H9 (cell line): ENCODE measurements around the gene COQ8B. TPM values are rescaled to one million over a fixed set of nuclear protein-coding genes. Genes with fewer than 3 reads are reported as not detected.

ENCODE experiments used
- DNase-seq: peaks from one replicate; pipeline ENCODE4 v3.0.0-alpha.2; 2017
- H2AFZ ChIP-seq: one replicate; pipeline ENCODE4 v1.6.1; 2013; ENCODE audit warnings: mild to moderate bottlenecking, low read length, control low read depth, moderate library complexity
- H2AK5ac ChIP-seq: 2 replicates; pipeline ENCODE4 v1.6.1; 2013; ENCODE audit warnings: low read length, control low read depth, mixed read lengths; ENCODE audit not compliant: insufficient read length
- H2BK120ac ChIP-seq: one replicate; pipeline ENCODE4 v1.6.1; 2013; ENCODE audit warnings: low read depth, mild to moderate bottlenecking, low read length, control low read depth, inconsistent platforms; ENCODE audit not compliant: poor library complexity, severe bottlenecking
- H2BK12ac ChIP-seq: 2 replicates; pipeline ENCODE4 v1.6.1; 2013; ENCODE audit warnings: low read length, control low read depth, mixed read lengths, low read depth; ENCODE audit not compliant: insufficient read length
- H2BK15ac ChIP-seq: 2 replicates; pipeline ENCODE4 v1.6.1; 2013; ENCODE audit warnings: low read depth, low read length, control low read depth
- H2BK20ac ChIP-seq: one replicate; pipeline ENCODE4 v1.6.1; 2013; ENCODE audit warnings: low read depth, mild to moderate bottlenecking, low read length, control low read depth, inconsistent platforms; ENCODE audit not compliant: poor library complexity, severe bottlenecking
- H2BK5ac ChIP-seq: 2 replicates; pipeline ENCODE4 v1.6.1; 2013; ENCODE audit warnings: low read length, control low read depth, mixed read lengths; ENCODE audit not compliant: insufficient read length
- H3K14ac ChIP-seq: 2 replicates; pipeline ENCODE4 v1.6.1; 2013; ENCODE audit warnings: low read length, control low read depth; ENCODE audit not compliant: insufficient read depth
- H3K18ac ChIP-seq: 2 replicates; pipeline ENCODE4 v1.6.1; 2013; ENCODE audit warnings: low read depth, mild to moderate bottlenecking, mixed read lengths, low read length, control low read depth; ENCODE audit not compliant: insufficient read length
- H3K23ac ChIP-seq: 2 replicates; pipeline ENCODE4 v1.6.1; 2013; ENCODE audit warnings: low read length, control low read depth, mixed read lengths, low read depth; ENCODE audit not compliant: insufficient read length
- H3K23me2 ChIP-seq: 2 replicates; pipeline ENCODE4 v1.6.1; 2013; ENCODE audit warnings: low read depth, mild to moderate bottlenecking, mixed read lengths, low read length, control low read depth; ENCODE audit not compliant: insufficient read length, poor library complexity, severe bottlenecking
- H3K27ac ChIP-seq: 2 replicates; pipeline ENCODE4 v1.5.1; 2013; ENCODE audit warnings: low read length, control low read depth, mixed read lengths, low read depth; ENCODE audit not compliant: insufficient read length
- H3K27me3 ChIP-seq: 2 replicates; pipeline ENCODE4 v1.6.1; 2013; ENCODE audit warnings: low read length, control low read depth, inconsistent platforms; ENCODE audit not compliant: insufficient read depth
- H3K4ac ChIP-seq: 2 replicates; pipeline ENCODE4 v1.6.1; 2013; ENCODE audit warnings: low read depth, mild to moderate bottlenecking, control low read depth, inconsistent platforms, low read length, moderate library complexity
- H3K4me1 ChIP-seq: 2 replicates; pipeline ENCODE4 v1.6.1; 2013; ENCODE audit warnings: low read length, control low read depth, inconsistent platforms; ENCODE audit not compliant: insufficient read depth
- H3K4me2 ChIP-seq: 2 replicates; pipeline ENCODE4 v1.6.1; 2013; ENCODE audit warnings: low read length, control low read depth, mixed read lengths; ENCODE audit not compliant: insufficient read length, insufficient read depth
- H3K56ac ChIP-seq: 2 replicates; pipeline ENCODE4 v1.6.1; 2013; ENCODE audit warnings: low read depth, mild to moderate bottlenecking, mixed read lengths, low read length, control low read depth; ENCODE audit not compliant: insufficient read length
- H3K79me1 ChIP-seq: 2 replicates; pipeline ENCODE4 v1.6.1; 2013; ENCODE audit warnings: low read depth, mild to moderate bottlenecking, moderate library complexity, low read length, control low read depth, inconsistent platforms; ENCODE audit not compliant: insufficient read depth, poor library complexity, severe bottlenecking
- H3K79me2 ChIP-seq: 2 replicates; pipeline ENCODE4 v1.6.1; 2013; ENCODE audit warnings: low read length, control low read depth, inconsistent platforms; ENCODE audit not compliant: insufficient read depth
- H3K9ac ChIP-seq: 2 replicates; pipeline ENCODE4 v1.6.1; 2013; ENCODE audit warnings: low read length, control low read depth, mixed read lengths; ENCODE audit not compliant: insufficient read length; ENCODE audit errors: extremely low read depth
- H3K9me3 ChIP-seq: one replicate; pipeline ENCODE4 v1.6.1; 2013; ENCODE audit warnings: low read depth, low read length, inconsistent platforms; ENCODE audit not compliant: control insufficient read depth
- H3T11ph ChIP-seq: one replicate; pipeline ENCODE4 v1.6.1; 2013; ENCODE audit warnings: mild to moderate bottlenecking, low read length, control low read depth, inconsistent platforms
- H4K20me1 ChIP-seq: one replicate; pipeline ENCODE4 v1.6.1; 2013; ENCODE audit not compliant: control insufficient read depth, insufficient read length, insufficient read depth
- H4K5ac ChIP-seq: 2 replicates; pipeline ENCODE4 v1.6.1; 2013; ENCODE audit warnings: low read depth, mild to moderate bottlenecking, mixed read lengths, low read length, control low read depth; ENCODE audit not compliant: insufficient read length
- H4K8ac ChIP-seq: replicated peaks from 2 replicates; pipeline ENCODE4 v1.6.1; 2013; ENCODE audit warnings: low read length, control low read depth, mixed read lengths, low read depth; ENCODE audit not compliant: insufficient read length
- H4K91ac ChIP-seq: 2 replicates; pipeline ENCODE4 v1.6.1; 2013; ENCODE audit warnings: low read depth, mild to moderate bottlenecking, moderate library complexity, mixed read lengths, low read length, control low read depth; ENCODE audit not compliant: insufficient read length
- H3K27ac Mint-ChIP-seq, 3 experiments: 2 replicates in 2 of 3; 3 replicates in 1 of 3; pipeline ENCODE4 v1.8.0; 2020 to 2021; ENCODE audit warnings: mixed read lengths in 3 of 3, mild to moderate bottlenecking in 1 of 3, moderate library complexity in 1 of 3
- H3K27me3 Mint-ChIP-seq: 2 replicates; pipeline ENCODE4 v1.8.0; 2021; ENCODE audit warnings: low read depth, mild to moderate bottlenecking, moderate library complexity, mixed read lengths
- H3K36me3 Mint-ChIP-seq, 3 experiments: 2 replicates in 2 of 3; 3 replicates in 1 of 3; pipeline ENCODE4 v1.8.0; 2020 to 2021; ENCODE audit warnings: low read depth in 3 of 3, mixed read lengths in 3 of 3; ENCODE audit not compliant: insufficient read depth in 1 of 3
- H3K4me1 Mint-ChIP-seq, 2 experiments: 2 replicates each; pipeline ENCODE4 v1.8.0; 2020; ENCODE audit warnings: mixed read lengths in 2 of 2
- H3K4me3 Mint-ChIP-seq, 2 experiments: 2 replicates in 1 of 2; 3 replicates in 1 of 2; pipeline ENCODE4 v1.8.0; 2020 to 2021; ENCODE audit warnings: mild to moderate bottlenecking in 2 of 2, mixed read lengths in 2 of 2, moderate library complexity in 1 of 2
- H3K9me3 Mint-ChIP-seq, 2 experiments: 2 replicates in 1 of 2; 3 replicates in 1 of 2; pipeline ENCODE4 v1.8.0; 2020; ENCODE audit warnings: mild to moderate bottlenecking in 2 of 2, mixed read lengths in 2 of 2, moderate library complexity in 1 of 2
- CTCF ChIP-seq: fragments of 200-600 bp; sonication (generic); conservative IDR thresholded peaks from 3 replicates; pipeline ENCODE4 v1.8.0; 2021; ENCODE audit warnings: antibody characterized with exemption, mild to moderate bottlenecking
- WGBS: extraction: QIAGEN DNeasy Blood & Tissue Kit; methylation state at CpG from one replicate; pipeline ENCODE4 v1.1.7; 2013; ENCODE audit warnings: missing lambda C conversion rate, low lambda C conversion rate, mixed read lengths; ENCODE audit not compliant: insufficient read length; ENCODE audit errors: extremely low coverage; 5-methylcytosine and 5-hydroxymethylcytosine counted together
- total RNA-seq: library from RNA; stranded (reverse); gene quantifications from 2 replicates; pipeline ENCODE4 v1.2.1, GENCODE V29; 2021

COQ8B gene
- total RNA-seq, 1 experiment from 2014 or later: 40.5 TPM

GRCh38 chr19:40736661-40737060 lies 20.0 kb upstream of the COQ8B start:
- Mint-ChIP-seq H3K4me3 (no peak overlapping the region), H3K27ac (no peak overlapping the region), H3K36me3 (peaks cover 11 to 67% (median 49%) of the 10 kb centered on the region in 3 experiments; a peak in 6 of 7 replicates), H3K27me3 (no peaks in the 10 kb centered on the region), H3K9me3 (no peaks in the 10 kb centered on the region), H3K4me1 (peaks cover 0 to under 1% of the 10 kb centered on the region in 2 experiments; a peak in 3 of 4 replicates)
- no peak overlapping the region for H3K27ac ChIP-seq
- no peaks in the 10 kb centered on the region for H3K79me2 ChIP-seq
- H4K5ac ChIP-seq: no peak overlapping the region
- H4K20me1 ChIP-seq: no peaks in the 10 kb centered on the region
- no peak overlapping the region for H4K8ac ChIP-seq
- DNase-seq: no peak
- H4K91ac ChIP-seq: no peak overlapping the region
- H2BK12ac ChIP-seq: no peak overlapping the region
- H3K56ac ChIP-seq: no peak overlapping the region
- H3K23me2 ChIP-seq: no peaks in the 10 kb centered on the region
- no peak for TF ChIP-seq CTCF
- H2AFZ ChIP-seq: no peak overlapping the region
- no CpG with 5 or more reads among the region's 9 CpGs for WGBS
- no peak overlapping the region for H3K18ac ChIP-seq
- H3T11ph ChIP-seq: no peak overlapping the region
- no peak overlapping the region for H2BK5ac ChIP-seq
- no peak overlapping the region for H3K14ac ChIP-seq
- H3K4me1 ChIP-seq: no peaks in the 10 kb centered on the region
- H3K9ac ChIP-seq: no peak overlapping the region
- H3K27me3 ChIP-seq: no peaks in the 10 kb centered on the region
- no peaks in the 10 kb centered on the region for H3K9me3 ChIP-seq
- H3K23ac ChIP-seq: no peak overlapping the region
- no peak overlapping the region for H2BK15ac ChIP-seq
- no peak overlapping the region for H2BK20ac ChIP-seq
- no peak overlapping the region for H3K4me2 ChIP-seq
- H3K4ac ChIP-seq: no peak overlapping the region
- no peaks in the 10 kb centered on the region for H3K79me1 ChIP-seq
- H2AK5ac ChIP-seq: no peak overlapping the region
- no peak overlapping the region for H2BK120ac ChIP-seq
